Measurements from ENCODE around the gene FBXL22. TPM values are rescaled to one million over a fixed set of nuclear protein-coding genes. Genes with fewer than 3 reads are reported as not detected.

FBXL22 gene
- total and polyA plus RNA-seq, 2 of the 8 experiments (the other 6 are each of a cell fraction or from before 2014, with no cell fraction given): 0.09 to 0.47 TPM

- TF ChIP-seq CHD7 (IDR thresholded peaks at IDR 0.05; ENCODE audit: insufficient replicate concordance, low read length): no peak
Observed at GRCh38 chr15:63555507-63555906, 41.7 kb upstream of the FBXL22 start (continued).

All from H1 (cell line).